HG03108 (cell line): Measurements from ENCODE around the gene WDHD1.
A peak's percentile ranks its signal among the peaks of the same experiment; 100 is the strongest.
"Not testable (repeated sequence)": the region's sequence is repeated elsewhere in the genome, so short reads cannot be mapped to it uniquely, and the experiment has no call there.

Source experiments
- ATAC-seq: cut with Tn5 transposase; IDR thresholded peaks from one replicate; pipeline ENCODE4 v1.9.1; 2021; ENCODE audit warnings: moderate library complexity; ENCODE audit not compliant: unreplicated experiment

Gene WDHD1

DNA sequence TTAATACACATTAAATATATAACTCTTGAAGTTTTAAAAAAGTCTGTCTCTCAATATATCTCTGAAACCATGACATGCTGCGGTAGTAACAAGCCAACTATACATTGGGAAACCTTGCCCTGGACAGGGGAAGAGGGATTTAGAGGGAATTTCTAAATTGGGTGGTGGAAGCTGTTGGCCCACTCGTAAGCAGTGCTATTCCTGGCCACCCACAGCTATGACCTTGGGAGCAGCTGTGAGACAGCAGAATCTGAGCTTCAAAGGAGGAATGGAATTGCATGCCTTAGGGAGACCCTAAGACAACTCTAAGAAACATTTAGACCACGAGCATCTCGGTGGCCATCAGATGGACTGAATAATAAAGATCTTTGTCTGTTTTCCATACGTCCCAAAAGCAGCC is 108.5 kb downstream of the WDHD1 start:
- no peak for ATAC-seq

GRCh38 chr14:54916101-54916500 is 110.8 kb downstream of the WDHD1 start:
- ATAC-seq: no peak

GRCh38 chr14:54909817-54910558 is 116.9 kb downstream of the WDHD1 start:
- no peak for ATAC-seq

DNA sequence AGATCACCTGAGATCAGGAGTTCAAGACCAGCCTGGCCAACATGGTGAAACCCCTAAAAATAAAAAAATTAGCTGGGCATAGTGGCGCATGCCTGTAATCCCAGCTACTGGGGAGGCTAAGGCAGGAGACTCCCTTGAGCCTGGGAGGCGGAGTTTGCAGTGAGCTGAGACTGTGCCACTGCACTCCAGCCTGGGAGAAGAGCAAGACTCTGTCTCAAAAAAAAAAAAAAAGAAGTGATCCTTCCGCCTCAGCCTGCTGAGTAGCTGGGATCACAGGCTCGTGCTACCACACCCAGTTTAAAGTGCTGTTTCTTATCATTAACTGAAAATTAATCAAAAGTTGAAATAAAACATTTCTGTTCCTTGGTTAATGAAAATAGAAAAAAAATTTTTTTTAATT is 117.9 kb downstream of the WDHD1 start:
- ATAC-seq: not testable (repeated sequence)

- no peak for ATAC-seq
These were observed 118.7 kb downstream of the WDHD1 start for GRCh38 chr14:54908190-54908589.

- ATAC-seq: no peak
These were observed 120.8 kb downstream of the WDHD1 start for GRCh38 chr14:54906075-54906474.

DNA sequence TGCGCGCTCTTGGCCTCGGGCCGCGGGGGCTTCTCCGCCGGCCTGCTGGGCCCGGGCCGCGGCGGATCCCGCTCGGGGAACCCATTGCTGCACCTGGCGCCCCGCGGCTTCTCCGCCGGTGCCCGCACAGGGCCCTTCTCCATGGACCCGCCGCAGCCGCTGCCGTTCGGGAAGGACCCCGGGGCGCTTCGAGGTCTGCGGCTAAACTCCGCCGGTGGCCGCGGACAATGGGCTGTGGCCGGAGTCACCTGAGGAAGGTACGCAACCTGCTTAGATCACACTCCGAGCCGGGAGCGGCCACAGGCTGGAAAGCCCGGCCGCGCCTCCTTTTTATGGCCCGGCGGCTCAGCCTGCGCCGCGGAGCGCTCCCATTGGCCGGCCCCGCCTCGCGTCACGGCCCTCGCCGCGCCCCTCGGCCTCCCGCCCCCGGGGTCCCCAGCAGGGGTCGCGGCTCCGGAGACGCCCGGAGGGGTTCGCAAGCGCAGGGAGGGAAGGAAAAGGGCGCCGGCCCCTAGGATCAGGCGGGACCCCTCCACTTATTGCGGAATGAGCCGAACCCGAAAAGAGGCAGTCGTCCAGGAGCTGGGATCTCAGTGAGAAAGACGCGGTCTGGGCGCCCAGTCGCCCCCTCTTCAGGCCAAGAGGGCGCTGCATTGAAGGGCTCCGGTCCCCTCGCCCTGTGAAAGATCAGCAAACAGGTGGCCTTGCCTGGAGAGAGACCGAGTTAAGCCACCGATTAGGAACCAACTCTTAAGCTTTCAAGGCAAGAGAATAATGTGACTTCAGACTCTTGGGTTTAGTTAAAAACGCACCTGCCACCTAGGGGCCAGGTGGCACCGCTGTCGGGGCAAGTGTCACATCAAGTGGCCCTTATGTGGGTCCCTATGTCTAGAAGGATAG is 124.1 kb downstream of the WDHD1 start, which contains the start of gene GCH1:
Gene GCH1, minus strand, starts transcription at position 306 of the 900 bp plus-strand sequence. Its CDS starts 163 bp downstream, at position 143.
- peak; percentile 67 for ATAC-seq

DNA sequence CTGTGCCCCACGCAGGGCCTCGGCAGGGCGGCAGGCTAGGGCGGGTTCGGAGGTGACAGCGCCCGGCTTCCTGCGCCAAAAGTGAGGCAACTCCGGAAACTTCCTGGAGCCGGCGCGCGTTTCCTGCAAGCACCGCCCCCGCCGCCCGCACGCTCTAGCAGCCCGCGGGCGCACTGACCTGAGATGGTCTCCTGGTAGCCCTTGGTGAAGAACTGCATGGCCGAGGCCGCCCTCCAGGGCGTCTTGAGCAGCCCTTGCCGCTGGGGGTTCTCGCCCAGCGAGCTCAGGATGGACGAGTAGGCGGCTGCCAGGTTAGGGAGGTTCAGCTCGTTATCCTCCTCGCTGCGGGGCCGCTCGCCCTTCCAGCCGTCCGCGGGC is 124.8 kb downstream of the WDHD1 start:
- ATAC-seq: peak; percentile 37

DNA sequence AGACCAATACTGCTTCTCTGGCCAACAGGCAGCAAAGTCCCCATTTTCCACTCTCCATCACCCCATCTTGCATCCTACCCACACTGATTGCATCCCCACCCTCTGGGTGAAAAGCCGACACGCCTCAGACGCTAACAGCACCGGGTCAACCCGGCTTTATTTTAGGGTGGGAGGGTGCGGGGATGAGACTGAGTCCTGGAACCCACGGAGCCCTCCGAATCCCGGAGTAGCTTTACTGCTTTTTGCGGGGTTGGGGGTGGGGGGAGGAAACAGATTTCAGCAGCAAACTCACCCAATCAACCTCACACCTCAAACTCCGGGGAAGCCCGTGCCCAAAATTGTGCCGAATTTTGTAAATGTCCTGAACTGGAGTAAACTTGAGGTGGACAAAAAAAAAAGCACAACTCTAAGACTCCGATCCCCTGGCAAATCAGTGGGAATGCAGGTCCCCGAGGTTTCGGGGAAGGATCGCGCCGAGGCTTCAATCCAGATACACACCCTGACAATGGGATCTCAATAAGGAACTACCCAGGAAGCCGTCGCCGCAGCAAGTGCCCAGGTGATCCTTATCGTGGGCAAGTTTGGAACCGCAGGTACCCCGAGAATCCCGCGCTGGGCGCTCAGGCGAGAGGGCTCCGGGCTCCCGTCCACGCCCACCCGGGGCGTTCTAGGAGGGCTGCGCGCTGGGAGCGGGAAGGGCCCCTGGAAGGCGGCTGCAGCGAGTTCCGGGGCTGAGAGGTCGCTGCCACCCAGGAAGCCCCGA is 125.3 kb downstream of the WDHD1 start:
- ATAC-seq: no peak

GRCh38 chr14:54899573-54899972 is 127.3 kb downstream of the WDHD1 start:
- no peak for ATAC-seq

DNA sequence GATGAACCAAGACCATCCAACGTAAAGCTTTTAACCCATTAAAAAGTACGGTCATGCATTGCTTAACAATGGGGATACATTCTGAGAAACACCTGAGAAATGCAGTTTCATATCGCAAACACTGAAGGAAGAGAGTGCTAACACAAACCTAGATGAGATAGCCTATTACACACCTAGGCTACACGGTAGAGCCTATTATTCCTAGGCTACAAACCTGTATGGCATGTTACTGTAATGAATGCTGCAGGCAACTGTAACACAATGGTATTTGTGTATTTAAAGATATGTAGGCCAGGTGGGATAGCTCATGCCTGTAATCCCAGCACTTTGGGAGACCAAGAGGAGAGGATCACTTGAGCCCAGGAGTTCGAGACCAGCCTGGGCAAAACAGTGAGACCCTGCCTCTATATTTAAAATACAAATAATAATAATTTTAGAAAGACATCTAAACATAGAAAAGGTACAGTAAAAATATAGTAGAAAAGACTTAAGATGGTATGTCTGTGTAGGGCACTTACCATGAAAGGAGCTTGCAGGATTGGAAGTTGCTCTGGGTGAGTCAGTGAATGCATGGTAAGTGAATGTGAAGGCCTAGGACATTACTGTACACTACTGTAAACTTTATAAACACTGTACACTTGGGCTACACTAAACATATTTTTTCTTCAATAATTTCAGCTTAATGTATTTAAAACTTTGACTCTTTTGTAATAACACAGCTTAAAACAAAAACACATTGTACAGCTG is 128.9 kb downstream of the WDHD1 start:
- not testable (repeated sequence) for ATAC-seq

GRCh38 chr14:54895683-54896082 is 131.2 kb downstream of the WDHD1 start:
- no peak for ATAC-seq

- no peak for ATAC-seq
These were observed 131.9 kb downstream of the WDHD1 start for GRCh38 chr14:54894995-54895394.

- no peak for ATAC-seq
These were observed 133.6 kb downstream of the WDHD1 start for GRCh38 chr14:54893151-54893760.

- ATAC-seq: no peak
These were observed 135.2 kb downstream of the WDHD1 start for GRCh38 chr14:54891471-54892245.

DNA sequence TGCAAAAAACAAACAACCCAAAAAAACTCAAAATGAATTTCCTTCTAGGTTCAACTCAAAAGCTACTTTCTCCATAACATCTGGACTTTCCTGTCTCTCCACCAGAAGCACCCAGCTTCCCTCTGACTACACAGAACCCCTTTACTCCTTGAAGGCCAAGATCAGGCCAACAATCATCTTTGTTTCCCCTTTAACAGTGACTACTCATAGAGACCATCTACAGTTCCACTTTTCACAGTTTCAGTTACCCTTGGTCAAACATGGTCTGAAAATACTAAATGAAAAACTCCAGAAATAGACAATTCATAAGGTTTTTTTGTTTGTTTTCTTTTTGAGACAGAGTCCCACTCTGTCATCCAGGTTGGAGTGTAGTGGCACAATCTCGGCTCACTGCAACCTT is 136.1 kb downstream of the WDHD1 start:
- peak; percentile 71 for ATAC-seq

DNA sequence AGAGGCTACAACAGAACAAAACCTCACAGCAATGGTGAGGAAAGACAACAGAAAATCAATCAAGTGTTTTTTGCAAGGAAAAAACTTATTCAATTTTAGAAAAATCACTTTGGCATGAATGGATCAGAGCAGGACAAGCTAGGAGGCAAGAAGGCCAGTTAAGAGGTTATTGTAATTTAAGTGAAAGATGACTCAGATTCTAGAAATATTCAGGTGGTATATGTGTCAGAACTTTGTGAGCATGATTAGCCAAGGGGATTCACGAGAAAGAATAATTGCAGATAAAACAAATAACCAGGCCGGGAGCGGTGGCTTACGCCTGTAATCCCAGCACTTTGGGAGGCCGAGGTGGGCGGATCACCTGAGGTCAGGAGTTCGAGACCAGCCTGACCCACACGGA is 137.0 kb downstream of the WDHD1 start:
- no peak for ATAC-seq
